Erythroblast (primary cell): ENCODE data around the gene TTC28.

ENCODE experiments used
- GATA1 ChIP-seq: IDR thresholded peaks from 2 replicates; pipeline ENCODE4 v1.6.1; 2011; ENCODE audit warnings: low read depth, mild to moderate bottlenecking, control low read depth, low read length, moderate library complexity
- POLR2A ChIP-seq: IDR thresholded peaks from 2 replicates; pipeline ENCODE4 v1.6.1; 2011; ENCODE audit warnings: mild to moderate bottlenecking, low read length

- TF ChIP-seq POLR2A (no peak), GATA1 (no peak)
Observed at GRCh38 chr22:28465841-28466240, 213.8 kb downstream of the TTC28 start.
